Measurements from ENCODE around the gene ACTN1. TPM values are rescaled to one million over a fixed set of nuclear protein-coding genes. Genes with fewer than 3 reads are reported as not detected.

The ACTN1 gene
- total RNA-seq, 1 donor from 2014 or later, result 233 TPM

DNA sequence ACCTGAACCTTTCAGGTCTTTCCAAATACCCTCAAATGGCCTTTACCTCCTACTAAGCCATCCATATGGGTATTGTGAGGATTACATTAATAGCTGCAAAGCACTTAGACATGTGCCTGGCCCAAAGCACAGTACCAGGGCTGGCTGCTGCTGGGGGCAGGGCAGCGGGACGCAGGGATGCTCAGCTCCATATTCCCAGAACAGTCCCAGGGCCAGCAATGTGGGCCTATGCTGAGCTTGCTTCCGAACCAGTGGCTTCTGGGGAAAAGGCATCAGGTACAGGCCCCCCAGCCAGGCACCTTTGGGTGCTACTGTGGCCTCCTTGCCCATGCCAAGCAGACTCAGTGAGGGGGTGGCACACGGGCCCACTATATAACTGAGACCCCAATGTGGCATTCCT is 10.4 kb downstream of the ACTN1 start:
- no peak for DNase-seq

DNA sequence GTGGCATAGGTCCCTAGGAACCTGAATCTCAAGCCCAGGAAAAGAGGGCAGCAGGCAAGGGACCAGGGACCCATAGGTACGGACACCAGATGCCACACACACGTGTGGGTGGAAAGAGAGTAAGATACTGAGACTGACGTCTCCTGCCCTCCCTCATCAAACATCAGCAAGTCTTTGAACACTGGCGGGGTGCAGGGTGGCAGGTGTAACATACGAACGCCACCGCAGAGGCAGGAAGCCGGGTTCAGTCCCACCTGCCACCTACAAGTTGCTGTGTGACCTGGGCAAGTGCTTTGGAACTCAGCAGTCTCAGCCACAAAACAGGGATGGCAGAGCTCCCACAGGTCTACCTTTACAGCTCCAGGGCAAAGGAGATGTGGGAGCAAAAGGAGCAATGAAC is 11.1 kb downstream of the ACTN1 start:
- DNase-seq, result no peak

DNA sequence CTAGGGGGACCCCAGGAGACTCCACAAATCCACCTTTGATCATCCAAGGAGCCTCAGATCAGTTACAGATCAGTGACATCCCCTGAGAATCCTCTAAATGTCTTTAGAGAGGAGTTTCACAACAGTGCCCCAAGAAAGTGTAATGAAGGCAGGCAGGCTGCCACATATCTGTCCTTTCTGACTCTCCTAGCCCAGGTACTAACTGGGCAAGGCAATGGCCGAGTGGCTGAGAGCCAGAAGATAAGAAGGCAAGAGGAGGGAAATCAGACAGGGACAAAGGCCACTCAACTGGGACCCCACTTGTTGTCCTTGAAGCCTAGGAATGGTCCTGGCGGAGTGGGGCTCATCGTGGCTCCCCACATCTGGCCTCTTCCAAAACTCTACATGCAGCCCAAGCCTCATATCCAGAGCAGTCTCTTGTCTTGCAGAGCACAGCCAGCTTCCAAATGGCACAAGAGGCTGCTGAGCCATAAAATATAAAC is 11.6 kb downstream of the ACTN1 start:
- no peak for DNase-seq

DNA sequence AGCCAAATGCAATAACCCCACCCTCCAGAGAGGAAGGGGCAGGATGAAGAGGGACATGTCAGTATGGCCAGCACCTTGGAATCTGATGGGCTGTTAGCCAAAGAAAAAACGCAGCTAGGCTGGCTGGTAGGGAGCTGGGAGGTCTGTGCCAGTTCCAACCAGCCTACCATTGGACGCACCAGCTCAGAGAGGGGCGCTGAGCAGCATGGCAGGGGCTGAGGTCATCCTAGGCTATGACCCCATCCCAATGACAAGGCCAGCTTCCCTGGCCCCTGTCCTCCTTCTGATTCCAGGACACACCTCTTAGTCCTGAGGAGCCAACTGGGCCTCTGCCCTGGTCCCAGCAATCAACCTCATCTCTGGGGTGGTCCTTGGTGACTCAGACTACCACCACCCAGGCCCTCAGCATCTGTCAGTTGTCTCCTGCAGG is 12.2 kb downstream of the ACTN1 start:
- DNase-seq, result peak; percentile 53

DNA sequence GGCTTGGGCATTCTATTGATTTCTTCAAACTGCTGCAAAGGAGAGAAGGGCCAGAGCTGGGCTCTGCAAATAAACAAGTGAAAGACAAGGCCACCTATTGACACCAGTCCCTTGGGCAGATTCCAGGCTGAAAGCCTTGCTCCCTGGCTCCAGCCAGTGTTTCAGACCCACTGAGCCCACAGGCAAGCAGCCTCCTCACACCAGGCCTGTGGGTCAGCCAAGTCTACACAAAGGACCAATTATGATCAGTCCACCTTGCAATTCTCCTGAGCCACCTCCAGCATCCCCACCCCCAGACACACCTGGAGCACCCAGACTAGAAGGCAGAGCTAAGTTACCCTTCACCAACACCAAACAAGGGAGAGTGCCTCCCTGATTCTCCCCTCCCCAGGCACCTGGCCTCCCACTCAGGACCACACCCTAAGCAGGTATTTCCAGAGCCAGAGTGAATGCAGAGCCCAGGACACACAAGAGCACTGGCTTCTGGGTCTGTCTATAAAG is 13.8 kb downstream of the ACTN1 start:
- DNase-seq, result no peak

DNA sequence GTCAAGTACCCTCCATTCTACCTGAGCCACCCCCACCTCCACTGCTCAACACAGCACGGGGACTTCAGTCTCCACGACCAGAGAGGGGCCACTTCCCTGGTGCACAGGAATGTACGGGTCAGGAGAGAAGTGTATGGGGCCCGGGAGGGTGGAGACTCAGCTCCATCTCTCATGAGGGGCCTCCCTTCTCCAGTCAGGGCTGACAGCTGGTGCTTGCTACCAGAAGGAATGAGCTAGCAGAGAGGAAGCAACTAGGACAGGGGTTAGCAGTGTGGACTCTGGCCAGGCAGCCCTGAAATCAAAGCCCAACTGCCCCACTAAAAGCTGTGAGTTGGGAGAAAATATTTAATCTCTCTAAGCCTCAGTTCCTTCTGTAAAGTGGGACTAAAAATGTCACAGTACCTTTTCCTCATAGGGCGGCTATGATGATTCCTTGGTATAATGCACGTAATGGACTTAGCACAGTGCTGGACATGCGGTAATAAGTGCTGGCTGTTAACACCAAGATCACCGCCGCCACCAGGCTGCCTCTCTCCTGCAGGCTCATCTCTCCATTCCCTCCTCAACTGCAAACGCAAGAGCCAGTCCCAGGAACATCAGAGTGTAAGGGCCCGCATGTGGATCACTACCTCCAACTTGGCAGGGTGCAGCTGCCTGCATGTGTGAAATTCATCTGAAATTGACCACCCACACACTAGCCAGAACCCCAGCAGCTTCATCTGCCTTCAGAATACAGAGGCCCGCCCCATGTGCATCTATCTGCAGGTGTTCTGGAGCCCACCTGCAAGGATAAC is 14.6 kb downstream of the ACTN1 start:
- DNase-seq, result no peak

DNA sequence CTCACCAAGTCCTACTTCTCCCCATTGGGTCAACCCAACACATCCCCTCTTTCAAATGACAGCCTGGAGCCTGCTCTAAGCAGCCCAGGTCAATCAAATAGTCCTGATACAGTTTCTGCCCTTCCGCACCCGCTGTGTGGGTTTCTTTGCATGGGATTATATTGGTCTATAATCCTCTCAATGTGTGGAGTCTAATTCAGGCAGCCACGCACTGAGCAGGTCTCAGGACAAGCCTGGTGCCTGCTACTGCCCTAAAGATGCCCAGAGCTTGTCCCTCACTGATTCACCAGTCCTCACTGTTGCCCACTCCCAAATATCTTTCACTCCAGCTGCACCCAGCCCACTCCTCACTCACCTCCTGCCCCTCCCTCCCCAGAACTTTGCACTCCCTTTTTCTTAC is 16.4 kb downstream of the ACTN1 start:
- DNase-seq, result no peak

DNA sequence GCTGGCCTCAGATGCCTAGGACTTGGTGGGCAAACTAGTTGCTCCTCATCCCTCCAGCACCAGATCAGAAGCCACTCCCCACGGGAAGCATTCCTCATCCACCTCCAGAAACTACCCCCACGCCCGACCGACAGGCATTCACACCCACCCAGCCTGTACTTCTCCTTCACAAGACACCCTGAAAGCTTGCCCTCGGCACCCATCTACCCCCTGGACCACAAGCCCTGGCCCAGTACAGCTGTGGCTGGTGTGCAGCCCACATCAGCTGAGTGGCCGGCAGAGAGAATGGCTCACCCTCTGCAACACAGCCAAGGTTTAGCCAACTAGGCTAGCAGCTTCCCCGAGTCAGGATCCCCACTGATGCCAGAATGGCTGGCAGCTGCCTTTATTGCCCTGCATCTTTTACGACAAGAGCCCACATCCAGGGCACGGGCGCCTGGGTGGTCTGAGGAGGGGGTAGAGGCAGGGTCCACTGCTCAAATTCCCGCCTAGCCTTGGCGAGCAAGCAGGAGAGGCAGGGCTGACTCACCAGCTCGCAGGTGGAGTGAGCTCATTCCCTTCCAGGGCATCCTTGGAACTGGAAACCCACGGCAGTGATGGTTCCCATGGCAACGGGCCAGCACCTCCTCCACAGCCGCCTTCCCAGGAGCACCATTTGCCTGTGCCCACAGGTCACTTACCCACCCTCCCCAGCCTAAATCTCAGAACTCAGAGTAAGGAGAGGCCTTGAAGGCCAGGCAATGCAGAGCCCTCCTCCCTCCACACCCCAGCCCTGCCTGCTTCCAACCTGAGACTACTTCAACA is 17.1 kb downstream of the ACTN1 start:
- peak; percentile 77 for DNase-seq

DNA sequence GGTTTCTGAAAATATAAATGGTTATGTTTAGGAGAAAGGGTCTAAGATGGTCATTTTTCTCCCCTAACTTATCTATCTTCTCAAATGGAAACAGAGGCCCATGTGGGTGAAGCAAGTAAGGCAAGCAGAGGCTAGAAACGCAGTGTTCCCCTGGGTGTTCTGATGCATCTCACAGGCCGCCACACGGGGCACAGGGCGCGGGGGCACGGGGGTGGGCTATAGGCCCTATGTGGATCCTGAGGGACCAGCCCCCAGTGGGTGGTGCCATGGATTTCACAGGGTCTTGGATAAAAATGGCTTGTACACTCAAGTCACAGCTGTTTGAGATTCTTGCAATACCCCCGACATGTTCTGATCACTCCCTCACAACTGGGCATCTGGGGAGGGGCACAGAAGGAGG is 17.7 kb downstream of the ACTN1 start:
- DNase-seq, result no peak

DNA sequence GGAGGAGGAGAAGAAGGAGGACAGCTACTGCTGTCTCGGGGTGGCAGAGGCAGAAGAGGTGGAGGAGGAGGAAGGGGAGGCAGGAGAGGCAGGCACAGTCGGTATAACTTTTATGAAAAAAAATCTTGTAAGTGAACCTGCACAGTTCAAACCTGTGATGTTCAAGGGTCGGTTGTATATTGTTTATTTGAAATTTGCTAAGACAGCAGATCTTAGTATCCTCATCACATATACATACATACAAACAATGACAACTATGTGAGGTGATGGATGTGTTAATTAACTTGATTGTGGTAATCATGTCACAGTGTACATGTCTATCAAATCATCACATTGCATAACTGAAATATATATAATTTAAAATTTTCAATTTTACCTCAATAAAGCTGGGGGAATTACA is 19.0 kb downstream of the ACTN1 start:
- DNase-seq, result no peak

DNA sequence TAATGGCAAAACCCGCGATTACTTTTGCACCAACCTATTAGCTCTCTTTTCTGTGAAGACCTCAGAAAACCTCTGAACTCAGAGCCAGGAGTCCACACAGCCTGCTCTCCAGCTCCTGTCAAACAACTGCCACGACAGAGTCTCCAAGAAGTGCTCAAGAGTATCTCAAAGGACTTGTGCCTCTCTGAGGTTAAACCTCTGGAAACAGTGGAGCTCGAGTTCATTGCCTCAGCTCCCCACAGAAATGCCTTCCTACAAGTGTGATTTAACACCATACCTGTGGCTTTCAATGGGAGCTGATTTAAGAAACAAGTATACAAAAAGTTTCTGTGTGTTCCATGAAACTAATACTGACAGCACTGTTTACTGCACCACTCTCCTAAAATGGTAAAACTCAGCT is 20.1 kb downstream of the ACTN1 start:
- DNase-seq, result peak; percentile 35

DNA sequence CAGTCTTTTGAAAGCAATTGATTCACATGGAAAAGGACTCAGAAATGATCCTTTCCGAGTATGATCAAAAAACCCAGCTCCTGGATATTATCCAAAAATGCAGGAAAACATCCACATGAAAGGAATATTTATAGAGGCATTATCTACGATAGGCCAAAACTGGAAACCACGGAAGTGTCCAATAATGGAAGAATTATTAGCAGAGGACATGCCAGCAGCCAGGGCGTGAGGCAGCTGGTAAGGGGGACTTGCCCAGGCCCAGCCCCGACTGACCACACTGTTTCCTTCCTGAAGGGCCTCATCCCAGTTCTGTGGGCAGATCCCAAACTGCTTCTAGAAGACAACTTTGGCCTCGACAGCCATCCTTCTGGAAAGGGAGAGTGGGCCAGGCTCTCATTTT is 20.5 kb downstream of the ACTN1 start:
- DNase-seq, result peak; percentile 84

DNA sequence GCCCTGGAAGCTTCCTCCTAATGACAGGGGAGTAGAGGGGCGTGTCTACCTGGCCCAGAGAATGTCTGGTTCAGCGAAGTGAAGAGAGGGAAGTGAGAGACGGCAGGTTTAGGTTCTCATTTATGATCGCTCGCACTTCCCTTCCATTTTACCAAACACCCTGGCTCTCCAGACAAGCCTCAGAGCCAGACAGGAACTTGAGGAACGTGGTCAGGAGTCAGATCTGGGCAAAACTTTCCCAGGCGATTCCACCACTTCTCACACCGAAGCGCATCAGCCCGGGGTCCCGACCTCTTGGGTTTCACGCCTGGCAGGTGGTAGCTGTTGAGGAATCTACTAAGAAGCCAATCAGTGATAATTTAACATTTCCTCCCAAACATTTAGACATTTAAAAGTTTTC is 21.3 kb downstream of the ACTN1 start:
- DNase-seq, result peak; percentile 51

DNA sequence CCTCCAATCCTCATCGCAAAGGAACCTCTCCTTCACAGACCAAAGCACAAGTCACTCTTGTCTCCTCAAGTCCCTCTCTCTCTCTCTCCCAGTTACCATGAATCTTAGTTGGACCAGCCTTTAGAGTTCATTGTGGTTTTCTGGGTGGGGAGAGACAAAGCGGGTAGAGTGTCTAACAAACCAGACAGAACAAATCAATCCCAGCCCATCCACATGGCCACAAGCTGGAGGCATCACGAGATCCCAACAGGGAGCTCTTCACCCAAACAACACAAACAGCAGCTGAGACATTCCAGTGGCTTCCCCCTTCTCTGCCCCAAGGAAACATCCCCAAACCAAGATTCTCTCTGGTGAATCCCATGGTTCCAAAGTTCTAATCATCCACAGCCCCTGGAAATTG is 22.4 kb downstream of the ACTN1 start:
- DNase-seq, result no peak

DNA sequence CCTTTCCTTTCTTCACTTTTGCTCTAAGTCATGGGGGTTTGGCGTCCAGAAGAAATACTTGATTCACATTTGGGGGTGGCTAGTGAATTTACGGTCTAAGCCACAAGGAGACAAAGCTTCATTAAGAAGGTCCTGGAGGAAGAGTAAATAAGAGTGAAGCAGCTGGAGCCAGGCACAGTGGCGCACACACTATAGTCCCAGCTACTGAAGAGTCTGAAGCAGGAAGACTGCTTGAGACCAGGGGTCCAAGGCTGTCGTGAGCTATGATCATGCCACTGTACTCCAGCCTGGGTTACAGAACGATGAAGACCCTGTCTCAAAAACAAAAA is 23.3 kb downstream of the ACTN1 start:
- DNase-seq, result no peak

DNA sequence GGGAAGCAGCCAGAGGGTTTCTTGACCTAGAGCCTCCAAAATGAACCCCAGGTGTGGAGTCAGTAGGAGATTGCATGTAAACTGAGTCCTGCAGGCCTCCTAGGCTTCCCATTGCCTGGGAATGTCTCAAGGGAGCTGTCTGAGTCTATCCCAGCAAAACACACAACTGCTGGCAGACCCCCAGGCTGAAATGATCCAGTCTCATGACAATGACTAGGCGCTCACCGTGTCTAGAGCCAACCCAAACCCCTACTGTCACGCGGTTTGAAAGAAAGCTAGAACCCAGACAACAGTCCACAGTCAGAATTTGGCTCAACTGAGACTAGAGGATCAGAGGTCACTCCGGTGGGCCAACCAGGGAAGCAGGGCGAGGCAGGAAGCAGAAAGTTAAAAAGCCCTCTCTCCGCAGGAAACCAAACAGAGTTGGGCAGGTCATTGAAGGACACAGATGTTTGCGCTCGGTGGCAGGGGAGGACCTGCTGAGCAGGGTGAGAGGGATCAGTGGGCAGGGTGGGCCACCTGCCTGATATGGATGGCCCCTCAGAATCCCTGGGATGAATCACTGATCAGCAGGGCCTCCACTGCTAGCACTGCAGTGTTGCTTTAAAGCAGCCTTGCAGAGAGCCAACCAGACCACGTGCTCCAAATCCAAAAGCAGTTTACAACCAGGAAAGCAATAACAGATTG is 23.8 kb downstream of the ACTN1 start:
- peak; percentile 47 for DNase-seq

DNA sequence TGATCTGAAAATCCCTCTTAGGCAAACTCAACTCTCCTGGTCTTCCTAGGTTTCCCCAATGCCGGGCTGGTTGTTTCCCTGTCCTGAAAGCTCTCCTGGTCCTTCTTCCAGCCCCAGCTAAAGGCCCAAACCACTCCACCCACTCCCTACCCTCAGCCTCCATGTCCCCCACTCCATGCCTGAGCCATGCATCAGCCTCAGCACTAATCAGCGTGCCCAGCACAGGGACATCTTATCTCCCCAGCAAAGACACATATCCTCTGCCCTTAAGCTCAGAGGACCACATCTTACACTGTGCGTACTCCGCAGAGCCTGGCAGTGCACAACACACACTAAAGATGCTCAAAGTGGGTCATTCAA is 25.9 kb downstream of the ACTN1 start:
- DNase-seq, result no peak

DNA sequence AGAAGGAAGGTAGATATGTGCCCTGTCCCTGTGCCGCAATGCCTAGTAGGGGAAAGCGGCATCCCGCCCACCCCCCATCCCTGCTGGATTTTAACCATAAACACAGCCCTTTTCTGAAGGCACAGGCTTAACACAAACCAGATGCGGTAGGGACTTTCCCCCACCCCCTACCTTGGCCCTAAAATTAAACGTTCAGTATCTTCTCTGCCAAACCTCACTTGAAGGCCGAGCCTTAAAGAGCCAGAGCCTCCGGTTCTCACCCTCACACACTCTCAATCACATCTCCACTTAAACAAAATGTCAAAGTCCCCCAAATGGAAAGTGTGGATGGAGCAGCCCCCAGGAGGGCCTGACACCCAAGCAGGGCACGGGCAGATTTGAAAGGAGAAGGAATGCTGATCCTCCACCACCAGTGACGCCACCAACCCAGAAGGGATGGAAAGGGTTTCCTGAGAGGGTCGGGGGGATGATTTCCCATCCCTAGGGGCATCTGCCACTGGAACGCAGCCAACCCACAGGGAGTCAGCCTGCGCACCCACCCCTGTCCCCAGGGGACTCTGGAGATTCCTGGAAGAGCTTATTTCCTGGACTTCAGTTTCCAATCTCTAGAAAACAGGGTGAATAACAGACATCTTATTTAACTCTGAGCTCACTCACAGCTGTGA is 26.4 kb downstream of the ACTN1 start:
- DNase-seq, result no peak

DNA sequence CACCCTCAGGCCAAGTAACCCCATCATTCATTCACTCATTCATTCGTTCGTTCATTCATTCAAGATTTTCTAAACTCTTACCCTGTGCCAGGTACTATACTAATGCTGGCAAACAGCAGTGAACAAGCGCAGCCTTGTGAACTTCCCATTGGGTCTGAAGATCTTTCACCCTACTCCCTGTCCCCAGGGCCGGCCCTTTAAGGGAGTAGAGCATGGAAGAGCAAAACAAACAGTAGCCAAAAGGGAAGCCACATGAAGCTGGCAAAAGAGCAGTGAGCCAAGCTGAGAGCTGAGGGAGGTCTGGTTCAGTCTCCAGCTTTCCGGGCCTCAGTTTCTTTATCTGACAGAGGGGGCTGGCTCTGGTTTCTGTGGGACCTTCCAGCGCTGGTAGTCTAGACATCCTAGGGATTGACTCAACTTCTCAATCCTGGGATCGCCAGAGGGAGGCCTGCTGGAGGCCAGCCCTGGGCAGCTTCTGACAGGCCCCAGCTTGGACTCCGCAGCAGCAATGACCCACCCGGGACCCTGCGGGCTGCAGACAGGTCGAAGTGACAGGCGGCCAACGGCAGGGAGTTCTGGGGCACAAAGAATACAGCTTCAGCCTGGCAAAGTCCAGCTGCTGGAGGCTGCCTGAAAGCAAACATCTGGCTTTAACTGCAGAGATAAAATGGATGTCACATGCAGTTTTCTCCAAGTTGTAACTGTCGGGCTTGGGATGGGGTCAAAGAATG is 27.1 kb downstream of the ACTN1 start:
- no peak for DNase-seq

DNA sequence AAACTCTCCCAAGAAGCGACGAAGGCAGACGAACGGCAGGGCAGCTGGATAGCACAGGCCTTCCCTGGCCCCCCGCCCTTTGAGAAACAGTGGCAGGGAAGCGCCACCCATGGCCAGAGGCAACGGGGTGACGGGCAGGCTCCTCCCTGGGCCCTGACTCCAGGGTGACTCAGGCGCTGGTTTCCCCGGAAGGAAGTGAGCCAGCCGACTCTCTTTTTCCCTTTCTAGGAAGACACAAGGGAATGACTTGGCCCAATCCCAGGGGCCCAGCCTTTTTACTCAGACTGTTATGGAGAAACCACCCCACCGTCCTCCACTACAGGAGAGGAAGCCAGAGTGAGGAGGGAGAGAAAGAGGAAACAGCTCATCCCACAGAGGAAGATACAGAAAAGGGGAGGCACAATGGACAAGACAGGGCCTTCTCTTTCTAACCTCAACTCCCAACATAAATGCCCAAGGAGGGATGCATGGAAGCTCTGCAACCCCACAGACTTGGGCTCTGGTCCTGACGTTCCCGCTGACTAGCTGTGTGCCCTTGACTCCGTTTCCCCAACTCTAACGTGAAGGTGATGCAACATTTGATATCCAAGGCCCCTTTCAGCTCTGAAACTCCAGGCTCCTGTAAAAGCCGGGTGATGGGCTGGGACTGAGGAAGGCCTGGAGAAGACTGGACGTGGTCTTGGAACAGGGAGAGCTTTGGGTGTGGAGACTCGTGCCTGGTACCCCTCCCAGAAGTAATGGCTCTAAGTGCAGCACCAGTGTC is 27.9 kb downstream of the ACTN1 start:
- DNase-seq, result peak; percentile 60

DNA sequence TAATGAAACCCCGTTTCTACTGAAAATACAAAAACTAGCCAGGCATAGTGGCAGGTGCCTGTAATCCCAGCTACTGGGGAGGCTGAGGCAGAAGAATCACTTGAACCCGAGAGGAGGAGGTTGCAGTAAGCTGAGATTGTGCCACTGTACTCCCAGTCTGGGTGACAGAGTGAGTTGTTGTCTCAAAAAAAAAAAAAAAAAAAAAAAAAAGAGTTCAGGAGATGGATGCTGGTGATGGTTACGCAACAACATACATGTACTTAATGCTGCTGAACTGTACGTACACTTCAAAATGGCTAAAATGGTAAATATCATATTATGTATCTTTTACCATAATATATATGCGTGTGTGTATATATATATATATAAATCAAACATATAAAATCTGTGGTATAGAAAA is 29.0 kb downstream of the ACTN1 start:
- no peak for DNase-seq

All from dermis blood vessel endothelial cell (primary cell).